Kidney (tissue), 14 donors: Measurements from ENCODE around the gene DVL2. TPM values are rescaled to one million over a fixed set of nuclear protein-coding genes. Genes with fewer than 3 reads are reported as not detected.

Experiments used
- DNase-seq, 5 donors: peaks; one replicate each; pipeline ENCODE4 v3.0.0-alpha.2; 2013 to 2020
- FAIRE-seq: peaks from 2 replicates; lab custom pipeline; 2012; peaks lifted over from hg19 to GRCh38; lab: Jason Lieb, UNC
- H3K27ac ChIP-seq, 2 donors: one replicate each; pipeline ENCODE4 v1.7.0; 2013; ENCODE audit warnings: low read depth in 2 of 2, low read length in 2 of 2, inconsistent platforms in 1 of 2
- H3K27me3 ChIP-seq: one replicate; pipeline ENCODE4 v1.7.1; 2013; ENCODE audit warnings: low read length, inconsistent platforms; ENCODE audit not compliant: control insufficient read depth, insufficient read depth
- H3K36me3 ChIP-seq, 3 donors: one replicate each; pipeline versions ENCODE4 v1.7.0 to v1.7.1; 2013; ENCODE audit warnings: low read length in 3 of 3, control low read depth in 1 of 3, inconsistent platforms in 1 of 3; ENCODE audit not compliant: insufficient read depth in 3 of 3, control insufficient read depth in 2 of 3
- H3K4me1 ChIP-seq, 3 donors: one replicate each; pipeline versions ENCODE4 v1.7.0 to v1.7.1; 2013; ENCODE audit warnings: low read length in 3 of 3, inconsistent platforms in 1 of 3, low read depth in 1 of 3; ENCODE audit not compliant: control insufficient read depth in 2 of 3, insufficient read depth in 2 of 3
- H3K4me3 ChIP-seq, 3 donors: one replicate each; pipeline versions ENCODE4 v1.7.0 to v1.8.1; 2013; ENCODE audit warnings: low read length in 3 of 3, control low read depth in 1 of 3, inconsistent platforms in 1 of 3
- H3K9ac ChIP-seq, 3 donors: one replicate each; pipeline versions ENCODE4 v1.7.0 to v1.7.1; 2013; ENCODE audit warnings: low read length in 3 of 3, control low read depth in 1 of 3, inconsistent platforms in 1 of 3
- H3K9me3 ChIP-seq, 3 donors: one replicate each; pipeline versions ENCODE4 v1.7.0 to v1.7.1; 2013; ENCODE audit warnings: low read length in 3 of 3, control low read depth in 1 of 3, inconsistent platforms in 1 of 3; ENCODE audit not compliant: control insufficient read depth in 2 of 3, insufficient read depth in 1 of 3
- intact Hi-C: fragments of 100-400 bp; cut with DNase I; formaldehyde crosslinking; loops from one replicate; pipeline ENCODE4 v1.11.1; 2022
- polyA plus RNA-seq: library from polyadenylated mRNA; stranded (reverse); fragments of 350-450 nt; fragmentation: Illumina TruSeq; extraction: RNeasy Lipid Tissue Mini Kit (QIAGEN cat#74804); gene quantifications from one replicate; pipeline ENCODE4 v1.2.3, GENCODE V29; 2014; ENCODE audit warnings: low read depth, low replicate concordance; ENCODE audit not compliant: insufficient read depth
- total RNA-seq: library from RNA; stranded (reverse); fragmentation: NEBNext Ultra II Directional; extraction: Animal tissue kit (Norgen Biotek cat#: 25700); gene quantifications from one replicate; pipeline ENCODE4 v1.2.1, GENCODE V29; 2021
- TF ChIP-seq, protein P1 (sequence below): IDR thresholded peaks from 3 replicates; pipeline ENCODE4 v1.5.1; 2012; ENCODE audit warnings: mild to moderate bottlenecking, moderate library complexity, borderline replicate concordance; ENCODE audit not compliant: insufficient read depth; ENCODE audit errors: extremely low read depth
- donor health status: control.
- donor health status: control.
- donor health status: control.
- donor health status: control.
- donor health status: control.
- donor health status: DM: yes; HTN: yes; CAD: no.
- donor health status: Normal renal cell carcinoma (clear cell type).

Gene DVL2
- total and polyA plus RNA-seq, 2 donors from 2014 or later = 18.0 to 35.8 TPM

DNA sequence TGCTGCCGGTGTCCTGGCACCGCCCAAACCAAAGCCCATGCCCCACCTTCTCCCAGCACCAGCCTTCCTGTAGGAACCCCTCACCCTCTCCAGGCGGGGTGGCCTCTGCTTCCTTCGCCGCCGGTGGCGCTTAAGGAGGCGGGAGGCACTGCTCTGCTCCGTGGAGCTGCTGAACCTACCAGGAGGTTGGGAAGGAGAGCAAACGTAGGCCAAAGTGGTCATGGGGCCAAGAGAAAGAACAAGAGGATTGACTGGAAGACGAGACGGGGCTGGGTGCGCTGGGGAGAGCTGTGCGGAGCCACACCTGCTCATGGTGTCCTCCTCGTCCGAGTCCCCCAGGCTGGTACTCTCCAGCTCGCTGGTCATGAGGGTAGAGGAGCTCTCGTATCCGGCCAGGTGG lies 4.8 kb downstream of the DVL2 start:
- peaks cover 0 to 16% (median 6%) of the 10 kb centered on the region in 3 donors for H3K4me1 ChIP-seq
- no peaks in the 10 kb centered on the region for H3K9me3 ChIP-seq
- intact Hi-C loops = no loop called here
- H3K4me3 ChIP-seq = no peak overlapping the region
- H3K27ac ChIP-seq = no peak overlapping the region
- DNase-seq = no peak
- H3K27me3 ChIP-seq = no peaks in the 10 kb centered on the region
- H3K9ac ChIP-seq = no peak overlapping the region
- no peak for FAIRE-seq
- TF ChIP-seq, protein P1, sequence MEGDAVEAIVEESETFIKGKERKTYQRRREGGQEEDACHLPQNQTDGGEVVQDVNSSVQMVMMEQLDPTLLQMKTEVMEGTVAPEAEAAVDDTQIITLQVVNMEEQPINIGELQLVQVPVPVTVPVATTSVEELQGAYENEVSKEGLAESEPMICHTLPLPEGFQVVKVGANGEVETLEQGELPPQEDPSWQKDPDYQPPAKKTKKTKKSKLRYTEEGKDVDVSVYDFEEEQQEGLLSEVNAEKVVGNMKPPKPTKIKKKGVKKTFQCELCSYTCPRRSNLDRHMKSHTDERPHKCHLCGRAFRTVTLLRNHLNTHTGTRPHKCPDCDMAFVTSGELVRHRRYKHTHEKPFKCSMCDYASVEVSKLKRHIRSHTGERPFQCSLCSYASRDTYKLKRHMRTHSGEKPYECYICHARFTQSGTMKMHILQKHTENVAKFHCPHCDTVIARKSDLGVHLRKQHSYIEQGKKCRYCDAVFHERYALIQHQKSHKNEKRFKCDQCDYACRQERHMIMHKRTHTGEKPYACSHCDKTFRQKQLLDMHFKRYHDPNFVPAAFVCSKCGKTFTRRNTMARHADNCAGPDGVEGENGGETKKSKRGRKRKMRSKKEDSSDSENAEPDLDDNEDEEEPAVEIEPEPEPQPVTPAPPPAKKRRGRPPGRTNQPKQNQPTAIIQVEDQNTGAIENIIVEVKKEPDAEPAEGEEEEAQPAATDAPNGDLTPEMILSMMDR = no peak
- H3K36me3 ChIP-seq = peaks cover 0 to 45% (median 20%) of the 10 kb centered on the region in 3 donors

DNA sequence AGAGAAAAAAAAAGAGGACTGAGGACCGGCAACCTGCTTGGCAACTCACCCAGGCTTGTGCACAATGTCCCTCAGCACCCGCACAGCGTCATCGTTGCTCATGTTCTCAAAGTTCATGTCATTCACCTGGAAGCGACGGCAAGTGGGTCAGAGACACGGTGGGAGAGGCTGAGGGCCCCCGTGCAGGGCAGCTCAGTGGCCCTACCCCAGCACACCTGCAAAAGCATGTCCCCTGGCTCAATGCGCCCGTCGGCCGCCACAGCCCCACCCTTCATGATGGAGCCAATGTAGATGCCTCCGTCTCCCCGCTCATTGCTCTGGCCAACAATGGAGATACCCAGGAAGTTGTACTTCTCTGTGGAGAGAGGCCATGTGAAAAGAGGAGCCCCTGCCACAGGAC lies 5.4 kb downstream of the DVL2 start:
- TF ChIP-seq, protein P1 = no peak
- intact Hi-C loops = no loop called here
- H3K27me3 ChIP-seq = no peaks in the 10 kb centered on the region
- peaks cover 0 to 16% (median 6%) of the 10 kb centered on the region in 3 donors for H3K4me1 ChIP-seq
- no peak overlapping the region for H3K9ac ChIP-seq
- peaks cover 0 to 49% (median 23%) of the 10 kb centered on the region in 3 donors for H3K36me3 ChIP-seq
- H3K4me3 ChIP-seq = no peak overlapping the region
- no peak overlapping the region for H3K27ac ChIP-seq
- DNase-seq (no peak), FAIRE-seq (no peak)
- H3K9me3 ChIP-seq = no peaks in the 10 kb centered on the region

DNA sequence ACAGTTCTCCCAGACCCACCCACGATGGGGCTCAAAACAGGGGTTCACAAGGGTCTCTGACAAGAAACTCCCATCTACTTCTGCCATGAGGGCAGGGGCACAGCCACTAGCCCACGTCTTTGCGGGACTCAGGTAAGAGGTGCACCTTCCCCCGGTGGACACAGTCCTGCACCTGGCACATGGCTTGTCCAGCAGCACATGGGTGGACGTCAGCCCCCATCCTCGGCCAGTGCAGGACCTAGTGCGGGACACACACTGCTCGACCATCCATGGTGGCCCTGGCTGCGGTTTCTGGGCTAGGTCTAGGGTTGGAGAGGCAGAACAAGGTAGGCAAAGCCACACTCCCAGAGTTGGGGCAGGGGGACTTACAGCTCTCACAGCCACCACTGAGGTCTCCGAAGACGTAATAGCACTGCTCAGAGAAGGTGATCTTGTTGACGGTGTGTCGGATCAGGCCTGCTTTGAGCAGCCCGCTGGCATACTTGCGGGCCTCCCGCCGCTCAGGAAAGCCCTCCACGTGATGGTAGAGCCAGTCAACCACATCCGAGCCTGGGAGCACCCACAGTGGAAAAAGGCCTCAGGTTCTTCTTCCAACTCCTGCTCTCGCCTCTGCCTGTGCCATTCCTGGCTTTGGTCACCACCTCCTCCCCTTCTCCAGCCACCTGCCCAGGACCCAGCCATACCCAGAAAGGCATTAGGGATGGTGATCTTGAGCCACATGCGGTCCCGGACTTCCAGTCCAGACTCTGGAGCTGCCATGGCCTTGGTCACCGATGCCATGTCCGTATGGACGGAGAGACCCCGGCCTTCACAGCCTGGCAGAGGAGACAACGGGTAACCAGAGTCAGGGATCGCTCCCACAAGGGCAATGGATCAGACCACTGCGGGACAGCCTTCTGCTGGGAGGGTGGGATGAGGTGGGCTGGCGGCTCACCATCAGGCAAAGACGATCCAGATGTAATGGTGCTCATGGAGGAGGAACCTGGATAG lies 7.3 kb downstream of the DVL2 start:
- Histone ChIP-seq H3K27ac (peak overlapping the region; percentile 18 to 34), H3K4me3 (no peak overlapping the region), H3K27me3 (no peaks in the 10 kb centered on the region), H3K4me1 (peaks cover 0 to 16% (median 2%) of the 10 kb centered on the region in 3 donors), H3K9ac (no peak overlapping the region), H3K36me3 (peaks cover 5 to 68% (median 40%) of the 10 kb centered on the region in 3 donors), H3K9me3 (no peaks in the 10 kb centered on the region)
- TF ChIP-seq, protein P1 = no peak
- intact Hi-C loops = no loop called here
- DNase-seq = peak in 2 of 5 donors; percentile 35 to 75
- no peak for FAIRE-seq
